HL-60 (cell line): ENCODE results near the gene PRIMA1.

Source experiments
- POLR2AphosphoS5 ChIP-seq: IDR thresholded peaks from 2 replicates; pipeline ENCODE4 v1.6.1; 2012; ENCODE audit warnings: low read depth
- TF ChIP-seq, protein P1 (sequence below): IDR thresholded peaks from one replicate; pipeline ENCODE4 v1.5.1; 2011; ENCODE audit warnings: low read length, control low read depth, inconsistent platforms; ENCODE audit not compliant: insufficient read depth
- TF ChIP-seq, protein P2 (sequence below): IDR thresholded peaks from 2 replicates; pipeline ENCODE4 v1.6.1; 2012; ENCODE audit warnings: low read depth; ENCODE audit not compliant: insufficient replicate concordance

DNA sequence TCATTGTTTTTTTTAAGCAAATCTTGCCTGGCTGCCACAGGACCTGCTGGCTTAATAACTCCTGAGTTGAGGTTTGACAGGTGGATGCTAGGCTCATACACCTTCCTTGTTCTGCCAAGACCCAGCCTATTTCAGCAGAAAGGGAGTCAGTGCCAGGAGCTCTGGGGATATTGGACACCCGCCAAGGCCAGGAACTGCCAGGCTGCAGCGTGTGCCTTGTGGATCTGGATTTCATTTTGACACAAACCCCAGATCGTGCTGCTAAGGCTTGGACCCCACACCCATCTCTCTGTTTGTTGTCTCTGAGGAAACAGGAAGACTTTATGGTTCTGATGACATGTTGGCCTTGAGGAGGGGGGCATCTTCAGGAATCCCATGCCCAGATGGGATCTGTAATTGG is 44.4 kb upstream of the PRIMA1 start:
- TF ChIP-seq POLR2AphosphoS5: no peak
- TF ChIP-seq, protein P1, sequence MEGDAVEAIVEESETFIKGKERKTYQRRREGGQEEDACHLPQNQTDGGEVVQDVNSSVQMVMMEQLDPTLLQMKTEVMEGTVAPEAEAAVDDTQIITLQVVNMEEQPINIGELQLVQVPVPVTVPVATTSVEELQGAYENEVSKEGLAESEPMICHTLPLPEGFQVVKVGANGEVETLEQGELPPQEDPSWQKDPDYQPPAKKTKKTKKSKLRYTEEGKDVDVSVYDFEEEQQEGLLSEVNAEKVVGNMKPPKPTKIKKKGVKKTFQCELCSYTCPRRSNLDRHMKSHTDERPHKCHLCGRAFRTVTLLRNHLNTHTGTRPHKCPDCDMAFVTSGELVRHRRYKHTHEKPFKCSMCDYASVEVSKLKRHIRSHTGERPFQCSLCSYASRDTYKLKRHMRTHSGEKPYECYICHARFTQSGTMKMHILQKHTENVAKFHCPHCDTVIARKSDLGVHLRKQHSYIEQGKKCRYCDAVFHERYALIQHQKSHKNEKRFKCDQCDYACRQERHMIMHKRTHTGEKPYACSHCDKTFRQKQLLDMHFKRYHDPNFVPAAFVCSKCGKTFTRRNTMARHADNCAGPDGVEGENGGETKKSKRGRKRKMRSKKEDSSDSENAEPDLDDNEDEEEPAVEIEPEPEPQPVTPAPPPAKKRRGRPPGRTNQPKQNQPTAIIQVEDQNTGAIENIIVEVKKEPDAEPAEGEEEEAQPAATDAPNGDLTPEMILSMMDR: no peak
- TF ChIP-seq, protein P2, sequence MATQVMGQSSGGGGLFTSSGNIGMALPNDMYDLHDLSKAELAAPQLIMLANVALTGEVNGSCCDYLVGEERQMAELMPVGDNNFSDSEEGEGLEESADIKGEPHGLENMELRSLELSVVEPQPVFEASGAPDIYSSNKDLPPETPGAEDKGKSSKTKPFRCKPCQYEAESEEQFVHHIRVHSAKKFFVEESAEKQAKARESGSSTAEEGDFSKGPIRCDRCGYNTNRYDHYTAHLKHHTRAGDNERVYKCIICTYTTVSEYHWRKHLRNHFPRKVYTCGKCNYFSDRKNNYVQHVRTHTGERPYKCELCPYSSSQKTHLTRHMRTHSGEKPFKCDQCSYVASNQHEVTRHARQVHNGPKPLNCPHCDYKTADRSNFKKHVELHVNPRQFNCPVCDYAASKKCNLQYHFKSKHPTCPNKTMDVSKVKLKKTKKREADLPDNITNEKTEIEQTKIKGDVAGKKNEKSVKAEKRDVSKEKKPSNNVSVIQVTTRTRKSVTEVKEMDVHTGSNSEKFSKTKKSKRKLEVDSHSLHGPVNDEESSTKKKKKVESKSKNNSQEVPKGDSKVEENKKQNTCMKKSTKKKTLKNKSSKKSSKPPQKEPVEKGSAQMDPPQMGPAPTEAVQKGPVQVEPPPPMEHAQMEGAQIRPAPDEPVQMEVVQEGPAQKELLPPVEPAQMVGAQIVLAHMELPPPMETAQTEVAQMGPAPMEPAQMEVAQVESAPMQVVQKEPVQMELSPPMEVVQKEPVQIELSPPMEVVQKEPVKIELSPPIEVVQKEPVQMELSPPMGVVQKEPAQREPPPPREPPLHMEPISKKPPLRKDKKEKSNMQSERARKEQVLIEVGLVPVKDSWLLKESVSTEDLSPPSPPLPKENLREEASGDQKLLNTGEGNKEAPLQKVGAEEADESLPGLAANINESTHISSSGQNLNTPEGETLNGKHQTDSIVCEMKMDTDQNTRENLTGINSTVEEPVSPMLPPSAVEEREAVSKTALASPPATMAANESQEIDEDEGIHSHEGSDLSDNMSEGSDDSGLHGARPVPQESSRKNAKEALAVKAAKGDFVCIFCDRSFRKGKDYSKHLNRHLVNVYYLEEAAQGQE: no peak
